Activated naive CD4-positive, alpha-beta T cell treated with anti-CD3 and anti-CD28 coated beads, Interleukin-2, amount 50 U/mL, for 24 hours (primary cell): Measurements from ENCODE around the gene OR6S1.
"Not testable (repeated sequence)": the region's sequence is repeated elsewhere in the genome, so short reads cannot be mapped to it uniquely, and the experiment has no call there.

Experiments
- H3K27ac Mint-ChIP-seq: one replicate; pipeline ENCODE4 v1.8.0; 2021; ENCODE audit warnings: mild to moderate bottlenecking, mixed read lengths
- H3K27me3 Mint-ChIP-seq: one replicate; pipeline ENCODE4 v1.8.0; 2021; ENCODE audit warnings: mixed read lengths
- H3K36me3 Mint-ChIP-seq: one replicate; pipeline ENCODE4 v1.8.0; 2021; ENCODE audit warnings: mixed read lengths
- H3K4me1 Mint-ChIP-seq: one replicate; pipeline ENCODE4 v1.8.0; 2021; ENCODE audit warnings: mixed read lengths
- H3K4me3 Mint-ChIP-seq: one replicate; pipeline ENCODE4 v1.8.0; 2021; ENCODE audit warnings: mild to moderate bottlenecking, mixed read lengths
- H3K9me3 Mint-ChIP-seq: one replicate; pipeline ENCODE4 v1.8.0; 2021; ENCODE audit warnings: mixed read lengths

Gene OR6S1

DNA sequence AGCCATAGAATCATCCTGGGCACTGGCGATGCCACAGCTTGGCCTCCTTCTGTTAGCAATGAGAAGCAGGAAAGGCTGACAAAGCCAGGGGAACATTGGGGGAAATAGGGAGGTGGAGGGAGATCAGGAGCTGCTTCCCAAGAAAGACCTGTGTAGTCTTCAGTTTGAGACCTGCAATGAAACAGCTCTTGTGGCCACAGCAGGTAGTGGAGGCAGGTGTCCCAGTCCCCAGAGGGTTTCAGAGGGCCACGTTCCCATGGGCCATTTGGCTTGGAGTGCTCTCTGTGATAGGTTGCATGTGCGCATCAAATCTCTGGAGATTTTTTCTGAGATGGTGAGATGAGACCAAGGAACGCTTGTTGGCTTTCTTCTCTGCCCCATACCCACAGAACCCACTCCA lies 14.4 kb upstream of the OR6S1 start:
- Mint-ChIP-seq H3K27me3 (peaks cover 57% of the 10 kb centered on the region), H3K4me1 (peaks cover 32% of the 10 kb centered on the region), H3K9me3 (no peaks in the 10 kb centered on the region), H3K36me3 (no peaks in the 10 kb centered on the region), H3K4me3 (no peak overlapping the region), H3K27ac (no peak overlapping the region)

DNA sequence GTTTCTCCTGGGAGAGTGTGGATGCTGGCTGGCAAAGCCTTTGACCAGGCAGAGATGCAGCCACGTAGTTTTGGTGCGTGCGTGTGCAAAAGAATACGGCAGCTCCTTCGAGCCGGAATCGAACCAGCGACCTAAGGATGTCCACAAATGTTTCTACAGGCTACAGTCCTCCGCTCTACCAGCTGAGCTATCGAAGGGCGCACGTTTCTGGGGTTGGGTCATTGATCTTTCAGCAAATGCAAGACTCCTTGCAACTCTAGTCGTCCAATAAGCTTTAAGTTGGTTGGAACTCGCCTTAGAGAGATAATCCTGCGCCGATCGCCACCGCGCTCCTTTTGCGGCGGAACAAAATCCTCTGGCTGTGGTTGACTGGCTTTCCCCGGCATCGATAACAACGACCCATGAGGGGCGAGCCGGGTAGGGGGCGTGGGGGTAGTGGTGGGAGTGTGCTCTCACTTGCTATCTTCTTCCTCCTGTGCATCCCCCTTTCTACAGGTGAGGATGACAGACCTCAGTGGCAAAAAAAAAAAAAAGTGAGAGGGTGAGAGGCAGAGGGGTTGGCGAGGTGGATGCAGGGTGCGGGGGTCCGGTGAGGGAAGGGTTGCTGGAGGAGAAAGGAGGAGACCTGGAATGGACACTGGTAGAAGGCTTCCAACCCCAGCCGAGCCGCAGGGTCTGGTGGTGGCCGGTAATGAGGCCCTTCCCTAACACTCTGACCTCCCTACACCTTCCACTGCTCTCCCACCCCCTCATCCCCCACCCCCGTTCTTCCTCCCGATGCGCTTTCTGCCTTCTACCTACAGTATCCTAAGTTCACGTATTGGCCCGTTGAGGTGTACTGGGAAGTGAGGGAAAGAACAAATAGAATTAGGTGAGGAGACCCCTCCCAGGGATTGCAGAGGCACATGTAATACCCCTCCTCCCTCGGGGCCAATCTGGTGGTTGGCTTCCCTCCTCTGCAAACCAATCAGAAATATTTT lies 11.8 kb upstream of the OR6S1 start:
- no peaks in the 10 kb centered on the region for H3K9me3 Mint-ChIP-seq
- no peaks in the 10 kb centered on the region for H3K36me3 Mint-ChIP-seq
- H3K4me1 Mint-ChIP-seq: peaks cover 32% of the 10 kb centered on the region
- peak overlapping the region; percentile 62 for H3K4me3 Mint-ChIP-seq
- no peak overlapping the region for H3K27ac Mint-ChIP-seq
- H3K27me3 Mint-ChIP-seq: peaks cover 57% of the 10 kb centered on the region

DNA sequence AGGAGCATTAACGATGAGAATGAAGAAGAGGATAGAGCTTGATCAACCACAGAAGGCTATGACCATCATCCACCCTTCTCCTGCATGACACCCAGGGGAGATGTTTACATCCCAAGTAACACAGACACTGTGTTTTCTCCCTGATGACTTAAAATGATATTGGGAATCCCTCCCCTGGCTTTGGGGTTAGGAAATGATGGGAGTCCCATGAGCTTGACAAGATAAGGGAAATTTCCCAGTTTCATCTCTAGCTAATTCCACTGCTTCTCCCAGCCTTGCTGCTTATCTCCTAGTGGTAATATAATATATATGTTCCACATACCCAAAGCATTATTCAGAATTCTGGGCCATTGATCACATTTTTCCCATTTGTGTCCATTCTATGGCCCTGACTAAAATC lies 4.0 kb upstream of the OR6S1 start:
- Mint-ChIP-seq H3K36me3 (no peaks in the 10 kb centered on the region), H3K27me3 (peaks cover 15% of the 10 kb centered on the region), H3K4me3 (no peak overlapping the region), H3K27ac (no peak overlapping the region), H3K9me3 (no peaks in the 10 kb centered on the region), H3K4me1 (no peaks in the 10 kb centered on the region)

DNA sequence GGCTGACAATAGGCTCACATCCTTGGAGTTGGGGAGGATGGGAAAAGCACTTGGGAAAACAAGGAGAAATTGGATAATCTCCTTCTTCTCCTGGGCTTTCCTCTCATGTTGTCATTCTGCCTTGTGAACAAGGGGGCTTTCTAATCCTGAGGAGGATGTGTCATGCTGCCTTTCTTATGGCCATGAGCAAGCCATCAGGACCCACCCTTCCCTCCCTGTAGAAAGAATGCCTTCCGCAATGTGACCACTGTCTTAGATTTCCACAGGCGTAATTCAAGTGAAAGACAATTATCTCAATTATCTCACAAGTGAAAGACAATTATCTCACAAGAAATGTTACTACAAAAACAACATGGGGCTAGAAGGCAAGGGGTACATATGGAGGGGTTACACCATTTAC lies 3.0 kb upstream of the OR6S1 start:
- Mint-ChIP-seq H3K36me3 (no peaks in the 10 kb centered on the region), H3K27me3 (peaks cover 15% of the 10 kb centered on the region), H3K27ac (no peak overlapping the region), H3K4me3 (no peak overlapping the region), H3K4me1 (no peaks in the 10 kb centered on the region), H3K9me3 (no peaks in the 10 kb centered on the region)

DNA sequence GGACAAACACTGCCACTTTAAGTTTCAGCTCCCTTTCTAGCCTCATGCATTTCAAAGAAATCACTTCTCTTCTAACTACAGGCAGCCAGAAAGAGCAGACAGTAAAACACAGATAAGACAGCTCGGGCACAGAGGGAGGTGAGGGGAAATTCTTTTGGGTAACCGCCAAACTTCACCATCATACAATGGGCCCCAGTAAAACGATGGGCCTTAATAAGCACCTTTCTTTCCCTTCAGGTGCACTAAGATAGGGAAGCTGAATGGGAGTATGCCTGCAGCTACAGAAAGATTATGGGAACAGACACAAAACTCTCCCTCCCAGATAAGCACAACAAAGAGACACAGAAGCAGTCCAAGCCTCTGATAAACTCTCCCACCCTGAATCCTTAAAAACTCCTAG lies 1.3 kb upstream of the OR6S1 start:
- H3K36me3 Mint-ChIP-seq, H3K9me3 Mint-ChIP-seq, H3K4me1 Mint-ChIP-seq, H3K4me3 Mint-ChIP-seq, H3K27ac Mint-ChIP-seq: not testable (repeated sequence)
- H3K27me3 Mint-ChIP-seq: peaks cover 10% of the 10 kb centered on the region

DNA sequence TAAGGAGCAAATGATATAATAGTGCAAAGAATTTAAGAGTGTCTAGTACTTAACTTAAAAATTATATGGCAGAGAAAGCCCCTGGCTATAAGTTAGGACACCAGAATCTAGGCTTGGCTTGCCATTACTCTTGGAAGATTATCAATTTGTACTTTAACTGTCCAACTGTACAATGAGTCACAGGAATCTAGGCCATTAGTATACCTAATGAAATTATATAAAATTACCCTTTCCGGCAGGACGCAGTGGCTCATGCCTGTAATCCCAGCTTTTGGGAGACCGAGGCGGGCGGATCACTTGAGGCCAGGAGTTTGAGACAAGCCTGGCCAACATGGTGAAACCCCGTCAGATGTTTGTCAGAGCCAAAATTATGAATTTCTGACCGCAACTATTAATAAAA lies 691 bp upstream of the OR6S1 start:
- Mint-ChIP-seq H3K36me3 (no peaks in the 10 kb centered on the region), H3K4me3 (no peak overlapping the region), H3K9me3 (no peaks in the 10 kb centered on the region)

DNA sequence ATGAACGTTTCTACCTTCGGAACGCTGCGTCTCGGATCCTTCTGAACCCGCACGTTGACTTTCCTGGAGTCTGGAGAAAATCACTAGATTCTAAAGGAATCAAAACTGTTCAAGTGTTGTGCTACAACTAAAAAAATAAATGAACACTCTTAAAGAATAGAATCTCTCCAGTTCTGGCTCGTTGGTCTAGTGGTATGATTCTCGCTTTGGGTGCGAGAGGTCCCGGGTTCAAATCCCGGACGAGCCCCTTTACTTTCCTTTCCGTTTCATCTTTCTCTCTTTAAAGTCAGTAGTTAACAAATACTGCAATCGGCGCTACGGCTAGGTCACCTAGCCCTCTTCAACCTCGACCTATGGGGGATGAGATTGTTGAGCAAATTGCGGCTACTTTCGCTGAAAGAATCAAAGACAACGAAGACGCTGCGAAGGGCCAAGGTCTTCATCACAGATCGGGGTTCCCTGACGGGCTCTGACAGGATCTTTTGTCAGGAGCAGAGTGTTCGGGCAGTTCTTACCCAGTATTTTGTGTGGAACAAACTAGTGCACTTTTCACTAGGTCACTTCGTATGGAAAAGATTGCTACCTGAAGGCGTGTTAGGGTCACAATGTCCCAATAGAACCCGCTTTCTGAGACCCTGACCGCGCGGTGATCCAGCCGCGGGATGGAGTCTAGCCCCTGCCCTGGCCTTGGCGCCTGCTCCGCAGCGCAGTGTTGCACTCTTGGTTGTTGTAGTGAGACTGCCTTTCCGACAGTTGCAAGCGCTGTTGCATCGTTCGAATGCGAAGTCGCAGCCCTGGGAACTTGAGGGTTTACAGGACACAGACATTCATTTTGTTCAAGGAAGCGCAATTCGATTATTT lies 8.4 kb downstream of the OR6S1 start:
- H3K4me3 Mint-ChIP-seq: peak overlapping the region; percentile 87
- no peaks in the 10 kb centered on the region for H3K9me3 Mint-ChIP-seq
- H3K27ac Mint-ChIP-seq: peak overlapping the region; percentile 94
- H3K27me3 Mint-ChIP-seq: peaks cover 15% of the 10 kb centered on the region
- H3K36me3 Mint-ChIP-seq: no peaks in the 10 kb centered on the region
- H3K4me1 Mint-ChIP-seq: peaks cover 48% of the 10 kb centered on the region

More for the DNA sequence above, 691 bp upstream of the OR6S1 start:
- peaks cover 10% of the 10 kb centered on the region for H3K27me3 Mint-ChIP-seq
- H3K27ac Mint-ChIP-seq: no peak overlapping the region
- H3K4me1 Mint-ChIP-seq: no peaks in the 10 kb centered on the region

DNA sequence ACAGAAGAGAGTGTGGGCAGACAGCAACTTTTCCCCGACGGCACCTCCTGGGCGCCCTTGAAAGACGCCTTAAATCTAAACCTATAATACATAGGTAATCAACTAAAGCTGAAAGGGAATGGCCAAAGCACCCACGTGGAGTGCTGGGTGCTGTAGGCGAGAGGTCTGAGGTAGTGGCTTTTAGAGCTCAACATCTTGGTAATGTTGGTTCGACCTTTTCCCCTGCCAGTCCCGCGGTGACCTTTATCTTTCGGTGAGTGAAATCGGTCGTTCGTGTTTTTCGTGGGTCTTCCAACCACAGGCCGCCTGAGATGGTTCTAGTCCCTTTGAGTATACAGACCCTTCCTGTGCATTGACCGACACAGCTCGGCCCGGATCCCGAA lies 9.1 kb downstream of the OR6S1 start:
- no peaks in the 10 kb centered on the region for H3K36me3 Mint-ChIP-seq
- H3K4me3 Mint-ChIP-seq: peak overlapping the region; percentile 87
- H3K9me3 Mint-ChIP-seq: no peaks in the 10 kb centered on the region
- H3K27ac Mint-ChIP-seq: peak overlapping the region; percentile 94
- H3K4me1 Mint-ChIP-seq: peaks cover 54% of the 10 kb centered on the region
- peaks cover 16% of the 10 kb centered on the region for H3K27me3 Mint-ChIP-seq

DNA sequence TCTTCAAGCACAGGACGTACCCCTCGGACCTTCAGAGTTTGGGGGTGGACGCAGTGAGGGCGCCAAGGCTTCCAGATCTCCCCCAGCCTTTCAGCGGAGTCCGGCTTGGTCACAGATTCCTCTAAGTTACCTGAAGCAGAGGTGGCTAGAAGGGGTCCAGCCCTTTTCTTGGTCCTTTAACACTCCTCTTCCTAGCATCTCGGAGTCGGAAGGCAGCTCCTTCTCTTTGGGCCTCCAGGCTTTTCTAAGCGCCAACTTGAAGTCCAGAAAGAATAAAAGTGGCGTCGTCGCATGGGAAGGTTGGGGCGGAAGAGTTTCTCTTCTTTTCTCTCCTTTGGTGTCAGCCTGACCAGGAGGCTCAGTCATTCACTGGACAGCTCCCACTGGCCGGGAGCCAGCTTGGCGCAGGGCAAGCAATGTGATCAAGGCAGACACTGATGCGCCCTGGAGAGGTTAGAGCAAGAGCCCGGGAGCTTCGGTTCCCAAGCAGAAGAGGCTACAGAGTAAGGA lies 9.6 kb downstream of the OR6S1 start:
- Mint-ChIP-seq H3K4me3 (peak overlapping the region; percentile 87), H3K9me3 (no peaks in the 10 kb centered on the region), H3K27me3 (peaks cover 16% of the 10 kb centered on the region), H3K4me1 (peaks cover 59% of the 10 kb centered on the region), H3K27ac (peak overlapping the region; percentile 51), H3K36me3 (no peaks in the 10 kb centered on the region)

DNA sequence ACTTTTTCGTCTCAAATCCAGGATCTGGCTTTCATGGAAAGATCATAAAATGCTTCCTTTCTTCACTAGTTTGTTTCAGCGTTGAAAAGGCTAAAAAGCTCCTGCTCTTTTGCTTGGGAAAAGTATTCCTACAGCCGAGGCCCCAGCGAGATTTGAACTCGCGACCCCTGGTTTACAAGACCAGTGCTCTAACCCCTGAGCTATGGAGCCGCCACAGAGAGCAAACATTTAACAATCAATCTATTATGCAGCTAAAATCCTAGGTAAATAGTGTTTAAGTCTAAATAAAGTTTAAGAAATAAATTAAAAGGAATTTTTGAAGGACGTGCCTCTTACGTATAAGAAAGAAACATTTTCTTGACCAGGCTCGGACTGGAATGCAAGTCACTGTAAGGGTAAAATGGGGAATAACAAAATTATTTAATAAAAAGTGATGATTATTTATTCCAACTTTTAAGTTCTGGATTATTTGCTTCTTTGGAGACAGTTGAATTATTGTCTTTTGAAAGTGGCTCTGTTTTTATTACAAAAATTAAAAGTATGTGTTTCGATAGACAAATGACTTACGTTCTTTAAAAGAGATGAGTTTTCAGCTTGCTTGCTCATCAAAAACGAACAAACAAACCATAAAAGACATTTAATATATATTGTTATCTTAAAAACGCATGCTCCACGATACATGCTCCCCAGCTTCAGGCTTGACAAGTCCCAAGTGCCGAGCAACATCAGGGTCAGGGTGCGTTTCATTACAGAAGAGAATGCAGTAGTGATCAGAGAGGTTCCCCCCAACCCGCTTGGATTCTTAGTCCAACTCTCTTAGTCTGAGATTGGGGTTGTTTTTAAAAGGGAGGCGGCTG lies 10.2 kb downstream of the OR6S1 start:
- no peaks in the 10 kb centered on the region for H3K36me3 Mint-ChIP-seq
- H3K27me3 Mint-ChIP-seq: peaks cover 16% of the 10 kb centered on the region
- no peaks in the 10 kb centered on the region for H3K9me3 Mint-ChIP-seq
- H3K4me1 Mint-ChIP-seq: peaks cover 66% of the 10 kb centered on the region
- peak overlapping the region; percentile 96 for H3K27ac Mint-ChIP-seq
- peak overlapping the region; percentile 87 for H3K4me3 Mint-ChIP-seq

DNA sequence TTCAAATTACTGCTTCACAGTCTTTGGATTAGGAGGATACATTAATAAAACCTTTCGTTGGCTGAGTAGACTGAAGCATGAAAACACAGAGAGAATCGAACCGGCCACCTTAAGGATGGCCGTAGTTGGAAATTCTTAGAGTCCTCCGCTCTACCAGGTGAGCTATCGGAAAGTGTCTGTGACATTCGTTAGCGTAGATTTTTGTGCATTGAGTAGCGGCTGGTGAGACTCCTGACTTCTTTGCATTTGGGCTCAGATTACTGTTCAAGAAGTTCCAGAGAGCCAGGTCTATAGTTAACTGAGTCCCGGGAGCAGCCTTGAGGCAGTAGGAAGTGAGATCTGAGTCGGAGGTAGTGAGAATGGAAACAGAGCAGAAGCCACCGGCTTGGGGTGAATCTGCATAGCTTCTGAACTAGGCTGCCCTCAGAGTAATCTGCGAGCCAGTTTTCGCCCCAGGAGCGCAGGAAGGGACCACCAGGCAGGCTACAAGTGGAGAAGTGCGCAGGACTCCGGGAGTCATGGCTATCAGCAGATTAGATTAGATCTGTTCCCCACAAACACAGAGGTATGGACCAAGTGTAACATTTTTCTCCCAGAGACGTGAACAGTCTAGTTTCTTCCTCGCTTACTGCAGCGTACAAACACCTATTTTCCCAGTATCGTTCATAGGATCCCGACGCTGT lies 11.0 kb downstream of the OR6S1 start:
- H3K27me3 Mint-ChIP-seq: peaks cover 17% of the 10 kb centered on the region
- H3K36me3 Mint-ChIP-seq: no peaks in the 10 kb centered on the region
- no peaks in the 10 kb centered on the region for H3K9me3 Mint-ChIP-seq
- H3K27ac Mint-ChIP-seq: peak overlapping the region; percentile 96
- H3K4me3 Mint-ChIP-seq: peak overlapping the region; percentile 86
- peaks cover 71% of the 10 kb centered on the region for H3K4me1 Mint-ChIP-seq

DNA sequence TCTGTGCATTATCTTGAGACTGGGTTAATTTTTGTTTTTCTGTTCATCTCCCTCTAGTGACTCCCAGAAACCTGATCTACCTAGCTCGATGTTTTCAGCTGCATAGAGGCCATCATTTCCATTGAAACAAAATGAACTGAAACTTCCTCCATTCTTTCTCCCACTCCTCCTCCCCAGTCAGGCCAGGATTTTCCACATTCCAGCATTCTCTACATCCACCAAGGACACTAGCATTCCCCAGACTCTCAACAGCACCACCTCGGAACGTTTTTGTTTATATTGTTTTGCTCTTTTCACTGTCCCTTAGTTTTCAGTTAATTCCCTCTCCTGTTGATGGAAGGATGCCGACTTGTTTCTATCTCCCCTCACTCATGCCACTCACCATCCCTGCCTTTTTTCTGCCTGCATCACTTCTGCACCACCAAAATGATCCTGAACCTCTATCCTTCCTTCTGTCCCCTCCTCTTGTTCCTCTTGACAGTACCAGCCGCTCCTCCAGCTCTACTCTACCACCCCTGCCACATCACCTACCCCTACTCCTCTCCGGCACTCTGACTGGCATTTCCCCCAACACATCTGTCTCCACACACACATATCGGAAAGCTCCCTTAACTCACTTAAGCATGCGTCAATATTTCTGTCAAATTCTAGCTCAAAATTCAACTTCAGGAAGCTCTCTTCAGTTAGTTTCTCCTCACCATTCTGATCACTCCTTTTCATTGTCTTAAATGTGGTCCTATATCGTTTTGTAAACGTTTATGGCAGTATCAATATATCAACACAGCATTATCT lies 13.2 kb downstream of the OR6S1 start:
- no peak overlapping the region for H3K27ac Mint-ChIP-seq
- peaks cover 26% of the 10 kb centered on the region for H3K27me3 Mint-ChIP-seq
- H3K9me3 Mint-ChIP-seq: no peaks in the 10 kb centered on the region
- peaks cover 88% of the 10 kb centered on the region for H3K4me1 Mint-ChIP-seq
- peaks cover 2% of the 10 kb centered on the region for H3K36me3 Mint-ChIP-seq
- H3K4me3 Mint-ChIP-seq: peak overlapping the region; percentile 31

DNA sequence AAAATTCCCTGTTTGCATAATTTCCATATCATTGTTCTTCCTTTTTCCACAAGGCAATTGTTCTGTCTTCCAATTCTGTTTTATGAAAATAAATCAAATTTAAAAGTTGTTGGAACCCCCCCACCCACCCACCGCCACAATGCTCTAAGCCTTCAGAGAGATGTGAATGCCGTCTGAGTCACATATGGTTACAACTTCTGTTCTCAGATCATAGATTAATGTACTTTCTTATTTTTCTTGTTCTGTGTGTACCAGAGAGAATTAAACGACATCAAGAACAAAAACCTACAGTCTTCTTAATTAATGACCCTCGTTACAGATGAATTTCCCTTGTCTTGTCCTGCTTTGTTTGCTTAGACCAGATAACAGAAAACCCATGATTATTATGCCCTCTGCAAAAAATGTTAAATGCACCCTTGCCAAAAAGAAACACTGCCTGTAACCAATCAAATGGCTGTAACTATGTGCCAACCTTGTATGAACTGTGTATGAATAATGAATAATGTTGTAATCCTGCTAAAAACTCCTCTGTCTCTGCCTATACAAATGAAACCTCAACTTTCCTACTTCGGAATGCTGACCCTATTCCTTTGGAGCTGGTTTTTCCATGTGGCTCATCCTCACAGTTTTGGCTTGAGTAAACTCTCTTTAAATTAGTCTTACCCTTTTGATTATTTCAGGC lies 14.0 kb downstream of the OR6S1 start:
- Mint-ChIP-seq H3K36me3 (peaks cover 2% of the 10 kb centered on the region), H3K4me3 (peak overlapping the region; percentile 31), H3K9me3 (no peaks in the 10 kb centered on the region), H3K4me1 (peaks cover 88% of the 10 kb centered on the region), H3K27ac (no peak overlapping the region), H3K27me3 (peaks cover 26% of the 10 kb centered on the region)
